ENCODE data around the gene DRG2. TPM values are rescaled to one million over a fixed set of nuclear protein-coding genes. Genes with fewer than 3 reads are reported as not detected.
A peak's percentile ranks its signal among the peaks of the same experiment; 100 is the strongest.

DRG2 gene
- total RNA-seq, 2 experiments from 2014 or later = 54.5 to 57.0 TPM

GRCh38 chr17:18056214-18056613 lies 31.5 kb upstream of the DRG2 start:
- Mint-ChIP-seq H3K4me1 (peaks cover 8% of the 10 kb centered on the region), H3K9me3 (ENCODE audit: low read depth) (no peaks in the 10 kb centered on the region), H3K36me3 (peaks cover 8% of the 10 kb centered on the region), H3K4me3 (no peak overlapping the region), H3K27me3 (no peaks in the 10 kb centered on the region), H3K27ac (no peak overlapping the region)
- no peak for DNase-seq
- CTCF ChIA-PET = no interaction called here
- ATAC-seq = no peak

DNA sequence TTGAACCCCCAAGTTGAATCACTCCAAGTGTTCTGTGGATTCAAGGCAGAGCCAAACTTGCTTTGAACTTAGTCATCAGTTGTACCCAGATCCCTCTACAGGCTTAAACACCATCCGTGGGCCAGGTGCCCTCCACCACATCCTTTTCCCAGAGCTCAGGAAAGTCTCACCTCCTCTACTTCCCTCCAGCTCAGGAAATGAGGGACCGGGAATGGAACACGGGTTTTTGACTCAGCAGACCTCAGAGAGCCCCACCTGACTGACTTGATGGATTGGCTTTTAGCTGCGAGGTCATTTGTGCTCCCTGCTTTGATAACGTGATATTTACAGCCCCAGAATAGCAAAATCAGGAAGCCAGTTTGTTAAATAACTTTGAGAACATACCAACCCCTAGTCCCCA lies 28.5 kb upstream of the DRG2 start:
- CTCF ChIA-PET = interaction anchor here (1.0 kb wide), 1 partner anchor 14 kb away, joined by 3 read pairs; no protein-coding TSS in a partner anchor
- Mint-ChIP-seq H3K4me1 (peaks cover 11% of the 10 kb centered on the region), H3K36me3 (peaks cover 10% of the 10 kb centered on the region)

DNA sequence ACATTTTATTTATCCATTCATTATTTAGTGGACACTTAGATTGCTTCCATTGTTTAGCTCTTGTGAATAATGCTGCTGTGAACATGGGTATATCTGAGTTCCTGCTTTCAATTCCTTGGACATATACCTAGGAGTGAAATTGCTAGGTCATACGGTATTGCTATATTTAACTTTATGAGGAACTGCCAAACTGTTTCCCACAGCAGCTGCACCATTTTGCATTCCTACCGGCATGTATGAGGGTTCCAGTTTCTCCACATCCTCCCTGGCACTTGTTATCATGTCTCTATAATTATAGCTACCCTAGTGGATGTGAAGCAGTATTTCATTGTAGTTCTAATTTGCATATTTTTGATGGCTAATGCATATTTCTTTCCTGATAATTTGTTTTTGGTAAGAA lies 23.7 kb upstream of the DRG2 start:
- no peak overlapping the region for H3K4me3 Mint-ChIP-seq
- H3K27ac Mint-ChIP-seq = no peak overlapping the region
- peaks cover 7% of the 10 kb centered on the region for H3K36me3 Mint-ChIP-seq
- DNase-seq (no peak), ATAC-seq (no peak)
- H3K9me3 Mint-ChIP-seq (ENCODE audit: low read depth) = no peaks in the 10 kb centered on the region
- H3K27me3 Mint-ChIP-seq = no peaks in the 10 kb centered on the region
- CTCF ChIA-PET = interaction anchor here (1.4 kb wide), 1 partner anchor 23 kb away, joined by 3 read pairs; no protein-coding TSS in a partner anchor
- peaks cover 11% of the 10 kb centered on the region for H3K4me1 Mint-ChIP-seq

More for the DNA sequence above, 28.5 kb upstream of the DRG2 start:
- Mint-ChIP-seq H3K27me3 (no peaks in the 10 kb centered on the region), H3K4me3 (no peak overlapping the region), H3K27ac (no peak overlapping the region), H3K9me3 (ENCODE audit: low read depth) (no peaks in the 10 kb centered on the region)
- no peak for ATAC-seq
- DNase-seq = no peak

- Mint-ChIP-seq H3K27me3 (no peaks in the 10 kb centered on the region), H3K27ac (no peak overlapping the region), H3K4me1 (peaks cover 6% of the 10 kb centered on the region), H3K9me3 (ENCODE audit: low read depth) (no peaks in the 10 kb centered on the region), H3K4me3 (no peak overlapping the region), H3K36me3 (peaks cover 2% of the 10 kb centered on the region)
- no peak for ATAC-seq
- CTCF ChIA-PET = interaction anchor here (1.4 kb wide), 1 partner anchor 25 kb away, joined by 3 read pairs; no protein-coding TSS in a partner anchor
- no peak for DNase-seq
Measured at GRCh38 chr17:18065546-18065945, 22.2 kb upstream of the DRG2 start.

DNA sequence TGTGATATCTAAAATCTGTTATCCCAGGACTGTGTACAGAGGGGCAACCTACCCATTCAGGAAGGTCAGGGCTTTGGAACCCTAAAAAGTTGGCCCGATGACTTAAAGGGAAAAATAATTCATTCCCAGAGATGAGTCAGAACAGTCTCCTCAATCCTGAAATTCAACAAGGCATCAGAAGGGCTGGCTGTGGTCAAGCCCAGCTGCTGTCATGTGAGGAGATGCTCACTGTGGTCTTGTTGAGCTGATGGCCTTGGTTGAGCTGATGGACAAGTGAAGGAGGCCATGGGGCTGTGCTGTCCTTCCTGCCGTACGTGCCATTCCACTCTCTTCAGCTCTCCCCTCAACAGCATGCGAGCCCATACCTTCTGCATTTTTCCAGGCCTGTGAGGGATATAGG lies 20.9 kb upstream of the DRG2 start:
- DNase-seq (no peak), ATAC-seq (no peak)
- Mint-ChIP-seq H3K9me3 (ENCODE audit: low read depth) (no peaks in the 10 kb centered on the region), H3K4me3 (no peak overlapping the region), H3K27ac (no peak overlapping the region), H3K27me3 (peaks cover 9% of the 10 kb centered on the region), H3K4me1 (peaks cover 14% of the 10 kb centered on the region), H3K36me3 (peaks cover 2% of the 10 kb centered on the region)
- CTCF ChIA-PET = no interaction called here

DNA sequence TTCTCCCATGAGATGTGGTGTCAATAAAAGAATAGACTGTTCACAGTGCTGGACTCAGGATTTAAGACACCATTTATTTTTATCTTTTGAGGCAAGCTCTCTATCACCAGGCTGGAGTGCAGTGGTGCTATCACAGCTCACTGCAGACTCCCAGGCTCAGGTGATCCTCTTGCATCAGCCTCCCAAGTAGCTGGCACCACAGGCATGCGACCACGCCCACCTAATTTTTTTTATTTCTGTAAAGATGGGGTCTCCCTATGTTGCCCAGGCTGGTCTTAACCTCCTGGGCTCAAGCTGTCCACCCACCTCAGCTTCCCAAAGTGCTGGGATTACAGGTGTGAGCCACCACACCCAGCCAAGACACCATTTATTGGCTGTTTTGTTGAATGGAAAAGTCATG lies 18.6 kb upstream of the DRG2 start:
- H3K36me3 Mint-ChIP-seq = no peaks in the 10 kb centered on the region
- DNase-seq = no peak
- H3K4me3 Mint-ChIP-seq = no peak overlapping the region
- H3K27me3 Mint-ChIP-seq = peaks cover 10% of the 10 kb centered on the region
- H3K4me1 Mint-ChIP-seq = peaks cover 15% of the 10 kb centered on the region
- no peak for ATAC-seq
- no peak overlapping the region for H3K27ac Mint-ChIP-seq
- no peaks in the 10 kb centered on the region for H3K9me3 Mint-ChIP-seq (ENCODE audit: low read depth)
- CTCF ChIA-PET = interaction anchor here (1.4 kb wide), 1 partner anchor 19 kb away, joined by 3 read pairs; no protein-coding TSS in a partner anchor

GRCh38 chr17:18070861-18071340 lies 16.8 kb upstream of the DRG2 start:
- no peaks in the 10 kb centered on the region for H3K36me3 Mint-ChIP-seq
- no peak overlapping the region for H3K27ac Mint-ChIP-seq
- peaks cover 15% of the 10 kb centered on the region for H3K4me1 Mint-ChIP-seq
- peak; percentile 27 for ATAC-seq
- no peak overlapping the region for H3K4me3 Mint-ChIP-seq
- DNase-seq = peak; percentile 45
- H3K9me3 Mint-ChIP-seq (ENCODE audit: low read depth) = no peaks in the 10 kb centered on the region
- CTCF ChIA-PET = no interaction called here
- peaks cover 15% of the 10 kb centered on the region for H3K27me3 Mint-ChIP-seq

DNA sequence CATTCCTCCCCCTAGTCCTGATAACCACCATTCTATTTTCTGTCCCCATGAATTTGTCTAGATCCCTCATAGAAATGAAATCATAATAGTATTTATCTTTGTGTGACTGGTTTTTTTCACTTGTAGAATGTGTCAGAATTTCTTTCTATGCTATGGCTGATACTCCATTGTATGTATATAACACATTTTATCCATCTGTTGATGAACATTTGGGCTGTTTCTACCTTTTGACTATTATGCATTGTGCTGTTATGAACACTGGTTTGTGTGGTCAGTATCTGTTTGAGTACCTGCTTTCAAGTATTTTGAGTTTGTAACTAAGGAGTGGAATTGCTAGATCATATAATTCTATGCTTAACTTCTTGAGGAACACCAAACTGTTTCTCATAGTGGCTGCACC lies 16.0 kb upstream of the DRG2 start:
- Mint-ChIP-seq H3K27ac (no peak overlapping the region), H3K4me3 (no peak overlapping the region), H3K4me1 (peaks cover 15% of the 10 kb centered on the region), H3K27me3 (peaks cover 18% of the 10 kb centered on the region), H3K9me3 (ENCODE audit: low read depth) (no peaks in the 10 kb centered on the region), H3K36me3 (no peaks in the 10 kb centered on the region)
- DNase-seq = no peak
- ATAC-seq = no peak
- CTCF ChIA-PET = no interaction called here

DNA sequence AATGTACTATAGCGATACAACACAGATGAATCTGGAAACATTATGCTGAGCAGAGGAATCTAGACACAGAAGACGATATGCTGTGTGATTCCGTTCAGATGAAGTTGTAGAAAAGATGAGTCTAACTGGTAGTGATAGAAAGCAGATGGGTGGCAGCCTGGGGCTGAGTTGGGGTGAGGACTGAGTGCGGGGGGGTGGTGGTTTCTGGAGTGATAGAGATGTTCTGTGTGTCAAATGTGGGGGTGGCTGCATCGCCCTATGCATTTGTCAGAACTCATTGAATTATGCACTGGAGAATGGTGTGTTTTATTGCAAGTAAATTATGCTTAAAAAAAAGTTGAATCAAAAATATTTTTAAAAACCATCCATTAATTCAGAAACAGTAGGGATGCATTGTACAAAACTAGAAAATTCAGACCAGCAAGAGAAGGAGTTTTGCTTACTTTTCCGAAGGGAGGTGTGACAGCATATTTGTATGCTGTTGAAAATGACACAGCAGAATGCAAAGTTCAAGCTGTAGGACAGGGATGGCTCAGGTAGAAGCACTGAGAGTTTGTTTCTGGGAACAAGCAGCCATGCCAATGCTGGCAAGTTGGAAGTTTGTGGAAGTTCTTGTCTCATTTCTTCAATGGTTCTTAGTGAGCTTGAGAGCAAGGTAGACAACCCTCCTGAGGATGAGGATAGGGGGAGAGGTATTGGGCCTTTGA lies 13.0 kb upstream of the DRG2 start:
- ATAC-seq (no peak), DNase-seq (no peak)
- Mint-ChIP-seq H3K36me3 (no peaks in the 10 kb centered on the region), H3K4me1 (peaks cover 15% of the 10 kb centered on the region), H3K27ac (no peak overlapping the region), H3K4me3 (no peak overlapping the region), H3K9me3 (ENCODE audit: low read depth) (no peaks in the 10 kb centered on the region), H3K27me3 (peaks cover 24% of the 10 kb centered on the region)
- CTCF ChIA-PET = no interaction called here

GRCh38 chr17:18076936-18077335 lies 10.8 kb upstream of the DRG2 start:
- Mint-ChIP-seq H3K36me3 (no peaks in the 10 kb centered on the region), H3K27me3 (peaks cover 19% of the 10 kb centered on the region), H3K9me3 (ENCODE audit: low read depth) (no peaks in the 10 kb centered on the region), H3K4me3 (no peak overlapping the region), H3K27ac (no peak overlapping the region), H3K4me1 (peaks cover under 1% of the 10 kb centered on the region)
- CTCF ChIA-PET = interaction anchor here (0.7 kb wide), 1 partner anchor 12 kb away, joined by 3 read pairs; no protein-coding TSS in a partner anchor
- ATAC-seq = no peak
- DNase-seq = no peak

DNA sequence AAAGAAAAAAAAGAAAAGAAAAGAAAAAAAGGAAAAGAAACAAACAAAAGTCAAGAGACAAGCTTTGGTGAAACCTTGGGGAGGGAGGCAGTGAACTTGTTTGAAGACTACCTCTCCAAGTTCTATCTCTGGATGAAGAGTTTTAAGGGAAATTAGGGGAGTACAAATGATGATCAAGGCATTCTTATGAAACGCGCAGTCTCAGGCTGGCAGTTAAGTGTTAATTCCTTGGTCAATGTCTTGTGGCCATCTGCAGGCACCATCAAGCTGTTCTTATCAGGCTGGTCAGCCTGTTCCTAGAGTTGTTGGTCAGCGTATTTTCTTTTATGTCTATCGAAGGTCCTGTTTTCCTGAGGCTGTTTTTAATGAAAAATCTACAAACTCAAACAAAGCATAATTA lies 8.2 kb upstream of the DRG2 start:
- H3K36me3 Mint-ChIP-seq = no peaks in the 10 kb centered on the region
- no peaks in the 10 kb centered on the region for H3K4me1 Mint-ChIP-seq
- DNase-seq = no peak
- H3K27me3 Mint-ChIP-seq = peaks cover 19% of the 10 kb centered on the region
- no peak overlapping the region for H3K27ac Mint-ChIP-seq
- ATAC-seq = no peak
- H3K9me3 Mint-ChIP-seq (ENCODE audit: low read depth) = no peaks in the 10 kb centered on the region
- H3K4me3 Mint-ChIP-seq = no peak overlapping the region
- CTCF ChIA-PET = interaction anchor here (0.8 kb wide), 1 partner anchor 34 kb away, joined by 3 read pairs; no protein-coding TSS in a partner anchor

DNA sequence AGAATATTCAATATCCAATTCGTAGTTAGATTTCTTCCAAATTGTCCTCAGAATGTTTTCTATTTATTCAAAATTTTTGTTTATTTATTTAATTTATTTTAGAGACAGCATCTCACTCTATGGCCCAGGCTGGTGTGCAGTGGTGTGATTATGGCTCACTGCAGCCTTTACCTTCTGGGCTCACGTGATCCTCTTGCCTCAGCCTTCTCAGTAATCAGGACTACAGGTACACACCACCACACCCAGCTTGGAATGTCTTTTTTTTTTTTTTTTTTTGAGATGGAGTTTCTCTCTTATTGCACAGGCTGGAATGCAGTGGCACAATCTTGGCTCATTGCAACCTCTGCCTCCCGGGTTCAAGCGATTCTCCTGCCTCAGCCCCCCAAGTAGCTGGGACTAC lies 3.5 kb upstream of the DRG2 start:
- Mint-ChIP-seq H3K27ac (no peak overlapping the region), H3K9me3 (ENCODE audit: low read depth) (no peaks in the 10 kb centered on the region), H3K4me3 (no peak overlapping the region), H3K36me3 (peaks cover 2% of the 10 kb centered on the region), H3K27me3 (peaks cover 8% of the 10 kb centered on the region), H3K4me1 (peaks cover 19% of the 10 kb centered on the region)
- no peak for DNase-seq
- no peak for ATAC-seq
- CTCF ChIA-PET = no interaction called here

DNA sequence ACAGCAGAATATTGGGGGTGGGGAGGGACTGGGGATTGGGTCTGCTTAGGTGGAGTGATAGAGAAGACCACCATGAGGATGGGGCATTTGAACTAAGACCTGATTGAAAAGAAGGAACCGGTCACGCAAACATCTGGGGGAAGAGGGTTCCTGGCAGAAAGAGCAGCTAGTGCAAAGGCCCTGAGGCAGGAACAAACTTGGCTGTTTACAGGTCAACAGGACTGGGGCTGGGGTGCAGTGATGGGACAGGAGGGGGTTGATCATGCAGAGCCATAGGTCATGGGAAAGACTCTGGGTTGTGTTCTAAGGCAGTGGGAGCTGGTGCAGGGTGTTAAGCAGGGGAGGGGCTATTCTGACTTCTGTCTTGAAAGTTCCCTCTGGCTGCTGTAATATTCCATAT lies 1.9 kb downstream of the DRG2 start:
- Mint-ChIP-seq H3K27ac (peak overlapping the region; percentile 13), H3K4me3 (peak overlapping the region; percentile 99), H3K4me1 (peaks cover 25% of the 10 kb centered on the region), H3K27me3 (no peaks in the 10 kb centered on the region), H3K36me3 (peaks cover 10% of the 10 kb centered on the region), H3K9me3 (ENCODE audit: low read depth) (no peaks in the 10 kb centered on the region)
- ATAC-seq = no peak
- CTCF ChIA-PET = no interaction called here
- no peak for DNase-seq

GRCh38 chr17:18093616-18094408 lies 6.1 kb downstream of the DRG2 start:
- H3K36me3 Mint-ChIP-seq = peaks cover 19% of the 10 kb centered on the region
- no peak overlapping the region for H3K27ac Mint-ChIP-seq
- H3K4me1 Mint-ChIP-seq = peaks cover 11% of the 10 kb centered on the region
- no peak overlapping the region for H3K4me3 Mint-ChIP-seq
- no peaks in the 10 kb centered on the region for H3K27me3 Mint-ChIP-seq
- DNase-seq (no peak), ATAC-seq (no peak)
- no peaks in the 10 kb centered on the region for H3K9me3 Mint-ChIP-seq (ENCODE audit: low read depth)
- CTCF ChIA-PET = no interaction called here
